Measurements from ENCODE around the gene ADM.
"Not testable (repeated sequence)": the region's sequence is repeated elsewhere in the genome, so short reads cannot be mapped to it uniquely, and the experiment has no call there.

The ADM gene, protein sequence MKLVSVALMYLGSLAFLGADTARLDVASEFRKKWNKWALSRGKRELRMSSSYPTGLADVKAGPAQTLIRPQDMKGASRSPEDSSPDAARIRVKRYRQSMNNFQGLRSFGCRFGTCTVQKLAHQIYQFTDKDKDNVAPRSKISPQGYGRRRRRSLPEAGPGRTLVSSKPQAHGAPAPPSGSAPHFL

GRCh38 chr11:10304495-10305261, at the start of gene ADM:
Gene ADM (plus strand): TSS chr11:10305073. CDS start chr11:10305701, 628 bp downstream.
- DNase-seq (ENCODE audit: low read depth in 2 of 2) = no peak

GRCh38 chr11:10255388-10256125, 49.3 kb upstream of the ADM start:
- no peak for DNase-seq (ENCODE audit: low read depth in 2 of 2)

GRCh38 chr11:10257478-10257877, 47.4 kb upstream of the ADM start:
- no peak for DNase-seq (ENCODE audit: low read depth in 2 of 2)

DNA sequence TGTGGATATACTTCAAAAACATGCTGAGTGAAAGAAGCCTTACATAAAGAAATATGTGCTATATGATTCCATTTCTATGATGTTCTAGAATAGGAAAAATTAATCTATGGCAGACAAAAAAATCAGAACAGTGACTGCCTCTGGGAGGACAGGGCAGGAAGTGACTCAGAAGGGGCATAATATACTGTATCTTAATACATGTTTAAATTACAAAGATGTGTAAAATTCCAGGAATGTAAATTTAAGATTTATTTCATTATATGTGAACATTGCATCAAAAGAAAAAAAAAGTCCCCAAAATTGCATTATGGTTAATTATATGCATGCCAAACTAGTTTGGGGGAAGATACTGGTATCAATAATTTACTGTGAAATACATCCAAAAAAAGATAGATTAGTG, 43.1 kb upstream of the ADM start:
- no peak for DNase-seq (ENCODE audit: low read depth in 2 of 2)

- no peak for DNase-seq (ENCODE audit: low read depth in 2 of 2)
Measured at GRCh38 chr11:10263929-10264328, 40.9 kb upstream of the ADM start.

GRCh38 chr11:10264716-10265115, 40.2 kb upstream of the ADM start:
- DNase-seq (ENCODE audit: low read depth in 2 of 2) = not testable (repeated sequence)

- DNase-seq (ENCODE audit: low read depth in 2 of 2) = no peak
Measured at GRCh38 chr11:10265936-10266335, 38.9 kb upstream of the ADM start.

- no peak for DNase-seq (ENCODE audit: low read depth in 2 of 2)
Measured at GRCh38 chr11:10267821-10268220, 37.1 kb upstream of the ADM start.

DNA sequence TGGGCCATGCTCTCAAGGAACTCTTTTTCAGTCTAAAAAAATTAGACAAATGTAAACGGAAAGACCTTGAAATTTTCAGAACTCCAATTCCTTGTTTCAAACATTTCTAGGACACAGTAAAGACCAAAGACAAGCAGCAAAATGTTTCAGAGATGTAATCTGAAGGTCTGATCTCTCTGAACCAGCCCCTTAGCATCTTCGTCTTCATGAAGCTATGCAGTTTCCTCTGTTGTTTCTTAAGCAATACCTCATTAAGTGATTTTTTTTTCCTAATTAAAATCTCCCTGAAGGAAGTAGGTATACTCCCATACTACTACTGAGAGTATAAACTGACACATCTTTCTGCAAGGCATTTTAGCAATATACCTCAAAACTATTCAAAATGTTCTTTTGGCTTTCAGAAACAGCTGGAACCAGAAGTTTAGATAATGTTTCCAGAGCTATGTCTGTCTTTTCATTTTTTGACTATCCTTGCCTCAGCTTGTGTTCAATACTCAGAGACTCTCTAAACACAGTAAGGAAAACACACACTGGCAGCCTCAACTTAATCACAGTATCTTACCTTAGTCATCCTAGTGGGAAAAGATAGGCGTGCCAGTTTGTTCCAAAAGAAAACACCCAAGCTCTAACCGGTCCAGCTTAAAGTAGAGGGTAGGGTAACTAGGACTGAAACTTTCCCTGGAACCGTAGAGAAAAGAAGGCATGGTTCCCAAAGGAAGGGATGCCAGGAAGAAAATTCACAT, 36.0 kb upstream of the ADM start:
- DNase-seq (ENCODE audit: low read depth in 2 of 2) = no peak

DNA sequence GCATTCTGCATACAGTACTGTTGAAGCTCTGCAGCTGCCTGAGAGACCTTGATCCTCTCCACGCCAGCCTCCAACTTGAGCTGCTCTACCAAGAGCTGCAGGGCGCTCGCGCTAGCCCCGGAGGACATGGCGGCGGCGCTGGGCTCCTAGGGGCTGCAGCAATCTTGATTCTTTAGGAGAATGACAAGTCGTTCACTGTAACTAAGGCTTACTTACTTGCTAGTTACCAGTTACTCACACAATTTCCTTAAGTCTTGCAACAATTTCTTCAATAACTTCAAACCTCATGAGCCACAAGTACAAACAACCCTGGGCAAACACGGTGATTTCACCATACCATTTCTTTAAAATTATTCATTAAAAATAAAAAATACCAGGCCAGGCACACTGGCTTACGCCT, 32.7 kb upstream of the ADM start:
- DNase-seq (ENCODE audit: low read depth in 2 of 2) = no peak

DNA sequence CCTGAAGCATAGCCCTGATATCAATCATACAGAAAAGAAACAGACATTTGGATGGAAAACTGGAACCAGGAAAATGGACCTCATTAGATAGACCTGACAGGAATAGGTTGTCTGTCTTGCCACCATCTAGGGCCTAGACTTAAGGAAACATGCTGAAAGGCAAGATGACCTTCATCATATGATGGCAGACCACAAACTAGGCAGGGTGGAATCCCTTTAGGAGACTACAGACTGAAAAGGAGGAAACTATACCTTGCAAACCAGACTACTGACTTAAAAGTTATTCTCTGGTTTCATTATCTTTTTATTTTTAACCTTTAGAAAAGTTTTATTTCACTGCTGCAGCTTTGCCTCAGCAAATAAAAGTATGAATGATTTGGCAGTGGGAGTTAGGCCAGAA, 31.1 kb upstream of the ADM start:
- no peak for DNase-seq (ENCODE audit: low read depth in 2 of 2)

GRCh38 chr11:10274726-10275125, 30.1 kb upstream of the ADM start:
- DNase-seq (ENCODE audit: low read depth in 2 of 2) = no peak

DNA sequence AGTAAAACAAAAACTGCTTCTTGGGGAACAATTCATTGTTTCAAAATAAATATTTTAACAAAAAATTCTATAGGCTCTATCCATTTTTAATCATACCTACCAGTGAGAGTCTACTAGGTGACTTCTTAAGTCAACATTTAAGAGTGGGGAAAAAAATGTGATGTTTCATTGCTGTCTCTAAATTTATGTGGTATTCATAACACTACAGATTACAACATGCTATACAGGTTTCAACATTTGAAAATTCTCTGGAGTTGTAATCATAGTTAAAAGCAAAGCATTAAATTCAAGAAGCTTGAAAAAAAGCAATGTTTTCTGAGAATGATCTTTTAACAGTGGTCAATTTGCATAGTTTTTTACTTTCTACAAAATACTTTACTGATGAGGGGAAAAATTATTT, 29.2 kb upstream of the ADM start:
- DNase-seq (ENCODE audit: low read depth in 2 of 2) = no peak

- DNase-seq (ENCODE audit: low read depth in 2 of 2) = no peak
Measured at GRCh38 chr11:10282117-10282516, 22.8 kb upstream of the ADM start.

GRCh38 chr11:10283991-10284390, 20.9 kb upstream of the ADM start:
- no peak for DNase-seq (ENCODE audit: low read depth in 2 of 2)

DNA sequence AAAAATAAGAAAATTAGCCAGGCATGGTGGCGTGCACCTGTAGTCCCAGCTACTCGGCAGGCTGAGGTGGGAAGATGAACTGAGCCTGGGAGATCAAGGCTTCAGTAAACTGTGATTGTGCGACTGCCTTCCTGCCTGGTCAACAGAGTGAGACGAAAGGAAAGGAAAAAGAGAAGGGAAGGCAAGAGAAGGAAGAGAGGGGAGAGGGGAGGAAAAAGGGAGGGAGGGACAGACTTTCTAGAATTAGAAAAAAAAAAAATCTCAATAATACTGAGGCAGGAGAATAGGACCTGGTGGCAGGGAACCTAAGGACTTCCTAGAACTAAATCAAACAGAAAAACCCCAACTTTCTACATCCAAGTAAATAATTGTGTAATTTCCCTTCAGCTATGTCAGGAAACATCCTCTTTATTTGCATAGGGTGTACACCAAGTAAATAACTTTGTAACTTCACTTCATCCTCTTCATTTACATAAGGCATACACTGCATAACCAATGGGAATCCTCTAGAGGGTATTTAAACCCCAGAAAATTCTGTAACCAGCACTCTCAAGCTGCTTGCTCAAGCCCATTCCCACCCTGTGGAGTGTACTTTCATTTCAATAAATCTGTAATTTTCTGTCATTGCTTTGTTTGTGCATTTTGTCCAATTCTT, 19.6 kb upstream of the ADM start:
- no peak for DNase-seq (ENCODE audit: low read depth in 2 of 2)

GRCh38 chr11:10287140-10287539, 17.7 kb upstream of the ADM start:
- no peak for DNase-seq (ENCODE audit: low read depth in 2 of 2)

GRCh38 chr11:10287766-10288715, 16.8 kb upstream of the ADM start:
- DNase-seq (ENCODE audit: low read depth in 2 of 2) = no peak

DNA sequence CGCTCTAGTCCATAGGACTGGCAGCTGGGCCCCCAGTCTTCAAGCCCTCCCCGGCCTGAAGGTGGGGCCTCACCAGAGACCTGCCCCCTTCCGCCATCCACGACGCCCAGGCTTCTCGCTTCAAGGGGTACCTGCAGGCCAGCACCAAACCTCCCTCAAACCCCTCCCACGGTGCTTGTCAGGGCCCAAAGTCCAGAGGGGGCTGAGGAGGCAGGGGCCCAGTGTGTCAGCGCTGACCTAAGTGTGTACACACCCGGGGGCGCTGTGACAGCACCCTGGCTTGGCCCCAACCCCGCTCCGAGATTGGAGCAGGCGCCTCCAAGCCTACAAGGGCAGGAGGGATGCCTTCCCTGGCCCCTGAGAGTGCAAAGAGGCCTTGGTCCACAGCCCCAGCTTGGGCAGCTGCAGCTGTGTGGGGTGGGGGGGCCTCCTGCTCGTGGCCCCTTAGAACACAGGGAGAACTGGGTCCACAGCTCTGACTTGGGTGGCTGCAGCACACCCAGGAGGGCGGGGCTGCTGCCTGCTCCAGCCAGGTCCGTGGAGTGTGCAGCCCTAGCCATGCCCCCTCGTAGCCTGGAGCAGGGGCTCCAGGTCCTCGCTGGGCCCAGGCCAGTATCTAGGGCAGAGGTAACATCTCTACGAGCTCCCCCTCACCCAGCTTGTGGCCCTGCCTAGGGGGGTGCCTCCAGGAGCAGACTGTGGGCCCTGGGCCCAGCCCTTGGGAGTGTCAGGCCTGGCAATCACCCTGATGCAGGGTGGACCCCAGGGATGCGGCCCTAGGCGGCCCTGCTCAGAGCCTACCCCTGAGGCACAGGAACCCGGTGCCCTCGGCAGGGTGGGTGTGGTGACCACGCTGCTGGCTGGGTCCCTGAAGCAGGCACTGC, 15.8 kb upstream of the ADM start:
- DNase-seq (ENCODE audit: low read depth in 2 of 2) = no peak
